Gastrocnemius medialis (tissue), 4 donors: ENCODE data around the gene RELA. TPM values are rescaled to one million over a fixed set of nuclear protein-coding genes. Genes with fewer than 3 reads are reported as not detected.
A peak's percentile ranks its signal among the peaks of the same experiment; 100 is the strongest.

Experiments used
- ATAC-seq, 2 donors: fragments of 150-250 bp; one replicate each; pipeline ENCODE4 v1.9.1; 2016
- DNase-seq, 2 donors: peaks; one replicate each; pipeline ENCODE4 v3.0.0-alpha.2; 2019
- H3K27ac ChIP-seq, 4 donors: fragments of 200-600 bp; sonication (generic); 1 replicate in 1 of 4; 2 replicates in 3 of 4; pipeline ENCODE4 v1.5.1; 2016 to 2018; ENCODE audit warnings: mild to moderate bottlenecking in 2 of 4, moderate library complexity in 1 of 4
- H3K27me3 ChIP-seq, 3 donors: fragments of 200-600 bp; sonication (generic) in 2 of 3; 1 replicate in 1 of 3; 2 replicates in 2 of 3; pipeline versions ENCODE4 v1.5.1 to v1.6.0; 2016 to 2019; ENCODE audit warnings: mild to moderate bottlenecking in 1 of 3, moderate library complexity in 1 of 3
- H3K36me3 ChIP-seq, 2 donors: fragments of 200-600 bp; sonication (generic) in 1 of 2; one replicate each; pipeline ENCODE4 v1.5.1; 2017 to 2018
- H3K4me1 ChIP-seq, 2 donors: fragments of 200-600 bp; sonication (generic) in 1 of 2; one replicate each; pipeline ENCODE4 v1.5.1; 2016 to 2017; ENCODE audit warnings: mild to moderate bottlenecking in 2 of 2
- H3K4me3 ChIP-seq, 4 donors: fragments of 200-600 bp; sonication (generic) in 3 of 4; 1 replicate in 1 of 4; 2 replicates in 3 of 4; pipeline ENCODE4 v1.5.1; 2016 to 2019; ENCODE audit warnings: mild to moderate bottlenecking in 2 of 4
- H3K9me3 ChIP-seq, 3 donors: fragments of 200-600 bp; sonication (generic) in 2 of 3; 1 replicate in 1 of 3; 2 replicates in 2 of 3; pipeline ENCODE4 v1.5.1; 2016 to 2019
- CTCF ChIP-seq, 5 experiments: fragments of 450-650 bp in 3 of 5; fragments of 200-600 bp in 2 of 5; sonication (generic) in 2 of 5; IDR thresholded peaks in 4 of 5; conservative IDR thresholded peaks in 1 of 5; 1 replicate in 4 of 5; 2 replicates in 1 of 5; pipeline ENCODE4 v1.5.1; 2016 to 2019; ENCODE audit warnings: antibody characterized with exemption in 5 of 5, mild to moderate bottlenecking in 3 of 5, moderate library complexity in 3 of 5
- POLR2A ChIP-seq, 2 donors: fragments of 450-650 bp; IDR thresholded peaks; one replicate each; pipeline ENCODE4 v1.6.1; 2017; ENCODE audit warnings: antibody characterized with exemption in 2 of 2, mild to moderate bottlenecking in 2 of 2, moderate library complexity in 2 of 2
- in situ Hi-C, 4 donors: fragments of 200-750 bp; cut with MboI; loops; one replicate each; pipeline versions ENCODE4 v1.15.0 to v1.8.0; 2017; ENCODE audit warnings: low sequenced_read_pairs in 4 of 4
- intact Hi-C: fragments of 100-400 bp; cut with DNase I; formaldehyde crosslinking; loops from one replicate; pipeline ENCODE4 v1.15.1; 2023; ENCODE audit warnings: low total_unique reads
- total RNA-seq, 4 donors: library from RNA; depleted of rRNA; stranded (reverse); fragments of >200 nt; gene quantifications; one replicate each; pipeline versions ENCODE4 v1.1.0 to v1.2.3, GENCODE V29; 2016

Gene RELA
- total RNA-seq, 4 donors from 2014 or later, result 39.7 to 68.3 (median 56.3) TPM

- peaks cover 0 to 5% (median 0%) of the 10 kb centered on the region in 3 donors for H3K27me3 ChIP-seq
- ATAC-seq (no peak), DNase-seq (no peak)
- no peak overlapping the region for H3K4me3 ChIP-seq
- peak overlapping the region; percentile 91 to 96 (median 94) for H3K27ac ChIP-seq
- peaks cover 20 to 28% of the 10 kb centered on the region in 2 donors for H3K4me1 ChIP-seq
- intact Hi-C loops, result no loop called here
- H3K36me3 ChIP-seq, result peaks cover 0 to 27% of the 10 kb centered on the region in 2 donors
- H3K9me3 ChIP-seq, result no peaks in the 10 kb centered on the region
- in situ Hi-C loops, result no loop called here
- TF ChIP-seq POLR2A (IDR thresholded peaks at IDR 0.05) (no peak), CTCF (IDR thresholded peaks at IDR 0.05 in 4 of 5, conservative IDR thresholded peaks at IDR 0.05 in 1 of 5) (no peak)
These were observed 12.0 kb downstream of the RELA start for GRCh38 chr11:65650547-65651338.

- H3K36me3 ChIP-seq, result peaks cover 0 to 19% of the 10 kb centered on the region in 2 donors
- TF ChIP-seq POLR2A (IDR thresholded peaks at IDR 0.05) (no peak), CTCF (IDR thresholded peaks at IDR 0.05 in 4 of 5, conservative IDR thresholded peaks at IDR 0.05 in 1 of 5) (no peak)
- H3K27ac ChIP-seq, result peak overlapping the region in 2 of 4 donors; percentile 91 to 94
- intact Hi-C loops (no loop called here), in situ Hi-C loops (no loop called here)
- H3K4me1 ChIP-seq, result peaks cover 20 to 28% of the 10 kb centered on the region in 2 donors
- no peaks in the 10 kb centered on the region for H3K9me3 ChIP-seq
- DNase-seq, result no peak
- no peak overlapping the region for H3K4me3 ChIP-seq
- peaks cover 0 to 5% (median 0%) of the 10 kb centered on the region in 3 donors for H3K27me3 ChIP-seq
- ATAC-seq, result no peak
These were observed 12.8 kb downstream of the RELA start for GRCh38 chr11:65649656-65650546.

GRCh38 chr11:65648997-65649493 is 13.7 kb downstream of the RELA start:
- Histone ChIP-seq H3K4me1 (peaks cover 20 to 23% of the 10 kb centered on the region in 2 donors), H3K27ac (no peak overlapping the region), H3K27me3 (peaks cover 0 to 5% (median 0%) of the 10 kb centered on the region in 3 donors), H3K4me3 (no peak overlapping the region), H3K36me3 (peaks cover 0 to 11% of the 10 kb centered on the region in 2 donors), H3K9me3 (no peaks in the 10 kb centered on the region)
- in situ Hi-C loops (no loop called here), intact Hi-C loops (no loop called here)
- TF ChIP-seq CTCF (IDR thresholded peaks at IDR 0.05 in 4 of 5, conservative IDR thresholded peaks at IDR 0.05 in 1 of 5) (no peak), POLR2A (IDR thresholded peaks at IDR 0.05) (no peak)
- ATAC-seq (no peak), DNase-seq (no peak)

- Histone ChIP-seq H3K27ac (peak overlapping the region in 1 of 4 donors; percentile 13), H3K4me3 (peak overlapping the region in 2 of 4 donors; percentile 24 to 47), H3K9me3 (no peaks in the 10 kb centered on the region), H3K27me3 (peaks cover 0 to 5% (median 0%) of the 10 kb centered on the region in 3 donors), H3K4me1 (peaks cover 6 to 10% of the 10 kb centered on the region in 2 donors), H3K36me3 (peaks cover 0 to 9% of the 10 kb centered on the region in 2 donors)
- intact Hi-C loops, result no loop called here
- in situ Hi-C loops, result no loop called here
- ATAC-seq, result peak in 1 of 2 donors; percentile 47
- TF ChIP-seq POLR2A (IDR thresholded peaks at IDR 0.05) (no peak), CTCF (IDR thresholded peaks at IDR 0.05 in 4 of 5, conservative IDR thresholded peaks at IDR 0.05 in 1 of 5) (no peak)
- no peak for DNase-seq
These were observed 15.6 kb downstream of the RELA start for GRCh38 chr11:65646958-65647701.
